ENCODE results near the gene SUSD2.

SUSD2 gene

DNA sequence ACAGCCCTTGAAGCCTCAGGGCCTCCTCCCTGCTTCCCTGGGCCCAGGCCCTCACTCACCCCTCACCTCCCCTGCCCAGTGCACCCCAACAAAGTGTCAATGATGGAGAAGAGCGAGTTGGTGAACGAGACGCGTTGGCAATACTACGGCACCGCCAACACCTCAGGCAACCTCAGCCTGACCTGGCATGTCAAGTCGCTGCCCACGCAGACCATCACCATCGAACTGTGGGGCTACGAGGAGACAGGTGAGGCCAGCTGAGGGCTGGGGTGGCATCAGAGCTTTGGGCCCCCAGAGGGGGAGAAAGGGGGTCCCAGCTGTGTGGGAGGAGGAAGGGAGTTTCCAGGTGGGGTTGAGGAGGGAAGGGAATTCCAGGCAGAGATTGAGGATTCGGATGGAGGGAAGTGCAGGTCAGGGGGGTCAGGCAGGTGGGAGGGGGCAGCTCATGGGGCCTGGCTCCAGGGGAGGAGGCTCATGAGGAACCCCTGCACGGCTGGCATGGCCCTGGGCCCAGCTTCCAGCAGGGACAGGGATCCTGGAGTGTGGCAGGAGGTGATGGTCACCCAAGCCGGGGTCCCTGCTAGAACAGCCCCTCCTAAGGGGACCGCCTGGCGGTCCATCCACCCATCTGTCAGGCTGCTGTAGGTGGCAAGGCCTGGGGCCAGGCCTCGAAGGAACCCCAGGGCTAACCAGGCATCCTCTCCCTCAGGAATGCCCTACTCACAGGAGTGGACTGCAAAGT is 2.9 kb downstream of the SUSD2 start:
- no peak for DNase-seq (ENCODE audit: low read depth)
- TF ChIP-seq, protein P1, sequence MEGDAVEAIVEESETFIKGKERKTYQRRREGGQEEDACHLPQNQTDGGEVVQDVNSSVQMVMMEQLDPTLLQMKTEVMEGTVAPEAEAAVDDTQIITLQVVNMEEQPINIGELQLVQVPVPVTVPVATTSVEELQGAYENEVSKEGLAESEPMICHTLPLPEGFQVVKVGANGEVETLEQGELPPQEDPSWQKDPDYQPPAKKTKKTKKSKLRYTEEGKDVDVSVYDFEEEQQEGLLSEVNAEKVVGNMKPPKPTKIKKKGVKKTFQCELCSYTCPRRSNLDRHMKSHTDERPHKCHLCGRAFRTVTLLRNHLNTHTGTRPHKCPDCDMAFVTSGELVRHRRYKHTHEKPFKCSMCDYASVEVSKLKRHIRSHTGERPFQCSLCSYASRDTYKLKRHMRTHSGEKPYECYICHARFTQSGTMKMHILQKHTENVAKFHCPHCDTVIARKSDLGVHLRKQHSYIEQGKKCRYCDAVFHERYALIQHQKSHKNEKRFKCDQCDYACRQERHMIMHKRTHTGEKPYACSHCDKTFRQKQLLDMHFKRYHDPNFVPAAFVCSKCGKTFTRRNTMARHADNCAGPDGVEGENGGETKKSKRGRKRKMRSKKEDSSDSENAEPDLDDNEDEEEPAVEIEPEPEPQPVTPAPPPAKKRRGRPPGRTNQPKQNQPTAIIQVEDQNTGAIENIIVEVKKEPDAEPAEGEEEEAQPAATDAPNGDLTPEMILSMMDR (IDR thresholded peaks at IDR 0.05; ENCODE audit: insufficient read depth, low read depth, low read length, missing control alignments), result no peak
- no peak overlapping the region for H3K4me3 ChIP-seq (ENCODE audit: low read depth, low read length)

DNA sequence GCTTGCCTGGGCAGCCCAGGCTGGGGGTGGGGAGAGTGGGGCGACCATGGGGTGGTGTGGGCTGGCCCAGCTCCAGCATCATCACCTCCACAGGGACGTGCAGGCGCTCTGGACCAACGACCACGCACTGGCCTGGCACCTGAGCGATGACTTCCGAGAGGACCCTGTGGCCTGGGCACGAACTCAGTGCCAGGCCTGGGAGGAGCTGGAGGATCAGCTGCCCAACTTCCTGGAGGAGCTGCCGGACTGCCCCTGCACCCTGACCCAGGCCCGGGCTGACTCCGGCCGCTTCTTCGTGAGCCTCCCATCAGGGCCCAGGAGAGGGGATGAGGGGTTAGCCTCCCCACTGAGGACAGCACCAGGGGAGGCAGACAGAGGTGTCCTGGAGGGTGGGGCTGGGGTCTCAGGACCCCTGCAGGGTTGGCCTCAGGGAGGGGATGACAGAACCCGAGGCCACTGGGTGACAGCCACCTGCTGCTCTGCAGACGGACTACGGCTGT is 3.8 kb downstream of the SUSD2 start:
- TF ChIP-seq, protein P1 (IDR thresholded peaks at IDR 0.05; ENCODE audit: insufficient read depth, low read depth, low read length, missing control alignments), result no peak
- no peak for DNase-seq (ENCODE audit: low read depth)
- no peak overlapping the region for H3K4me3 ChIP-seq (ENCODE audit: low read depth, low read length)

DNA sequence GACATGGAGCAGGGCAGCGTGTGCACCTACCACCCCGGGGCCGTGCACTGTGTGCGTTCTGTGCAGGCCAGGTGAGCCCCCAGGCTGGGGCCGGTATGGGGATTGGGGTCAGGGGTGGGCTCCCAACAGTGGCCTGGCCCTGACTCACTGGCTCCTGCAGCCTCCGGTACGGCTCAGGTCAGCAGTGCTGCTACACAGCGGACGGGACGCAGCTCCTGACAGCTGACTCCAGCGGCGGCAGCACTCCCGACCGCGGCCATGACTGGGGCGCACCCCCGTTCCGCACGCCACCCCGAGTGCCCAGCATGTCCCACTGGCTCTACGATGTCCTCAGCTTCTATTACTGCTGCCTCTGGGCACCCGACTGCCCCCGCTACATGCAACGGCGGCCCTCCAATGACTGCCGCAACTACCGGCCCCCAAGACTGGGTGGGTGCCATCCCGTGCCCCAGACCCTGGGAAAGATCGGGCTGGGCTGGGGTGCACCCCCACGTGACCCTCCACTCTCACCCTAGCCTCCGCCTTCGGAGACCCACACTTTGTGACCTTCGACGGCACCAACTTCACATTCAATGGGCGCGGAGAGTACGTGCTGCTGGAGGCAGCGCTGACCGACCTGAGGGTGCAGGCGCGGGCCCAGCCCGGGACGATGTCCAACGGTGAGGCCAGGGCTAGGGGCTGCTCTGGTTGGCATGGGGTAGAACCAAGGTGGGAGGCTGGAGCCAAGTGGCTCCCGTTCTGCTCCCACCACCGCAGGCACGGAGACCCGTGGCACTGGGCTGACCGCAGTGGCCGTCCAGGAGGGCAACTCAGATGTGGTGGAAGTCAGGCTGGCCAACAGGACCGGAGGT is 4.4 kb downstream of the SUSD2 start:
- TF ChIP-seq, protein P1 (IDR thresholded peaks at IDR 0.05; ENCODE audit: insufficient read depth, low read depth, low read length, missing control alignments), result no peak
- DNase-seq (ENCODE audit: low read depth), result no peak
- no peak overlapping the region for H3K4me3 ChIP-seq (ENCODE audit: low read depth, low read length)

DNA sequence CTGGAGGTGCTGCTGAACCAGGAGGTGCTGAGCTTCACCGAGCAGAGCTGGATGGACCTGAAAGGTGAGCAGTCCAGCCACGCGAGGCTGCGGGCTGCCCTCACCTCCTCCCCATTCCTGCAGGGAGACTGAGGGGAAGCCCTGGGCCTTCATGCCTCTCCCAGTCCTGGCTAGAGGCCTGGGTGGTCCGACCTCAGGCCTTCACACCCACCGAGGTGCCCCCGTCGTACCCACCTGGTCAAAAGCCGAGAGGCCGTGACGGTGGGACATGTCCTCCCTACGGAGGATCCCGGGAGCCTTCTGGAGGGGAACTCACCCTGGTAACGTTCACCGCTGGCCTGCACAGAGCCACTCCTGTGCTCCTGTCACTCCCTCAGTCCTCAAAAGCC is 5.1 kb downstream of the SUSD2 start:
- DNase-seq (ENCODE audit: low read depth), result no peak
- H3K4me3 ChIP-seq (ENCODE audit: low read depth, low read length), result no peak overlapping the region
- TF ChIP-seq, protein P1 (IDR thresholded peaks at IDR 0.05; ENCODE audit: insufficient read depth, low read depth, low read length, missing control alignments), result no peak

DNA sequence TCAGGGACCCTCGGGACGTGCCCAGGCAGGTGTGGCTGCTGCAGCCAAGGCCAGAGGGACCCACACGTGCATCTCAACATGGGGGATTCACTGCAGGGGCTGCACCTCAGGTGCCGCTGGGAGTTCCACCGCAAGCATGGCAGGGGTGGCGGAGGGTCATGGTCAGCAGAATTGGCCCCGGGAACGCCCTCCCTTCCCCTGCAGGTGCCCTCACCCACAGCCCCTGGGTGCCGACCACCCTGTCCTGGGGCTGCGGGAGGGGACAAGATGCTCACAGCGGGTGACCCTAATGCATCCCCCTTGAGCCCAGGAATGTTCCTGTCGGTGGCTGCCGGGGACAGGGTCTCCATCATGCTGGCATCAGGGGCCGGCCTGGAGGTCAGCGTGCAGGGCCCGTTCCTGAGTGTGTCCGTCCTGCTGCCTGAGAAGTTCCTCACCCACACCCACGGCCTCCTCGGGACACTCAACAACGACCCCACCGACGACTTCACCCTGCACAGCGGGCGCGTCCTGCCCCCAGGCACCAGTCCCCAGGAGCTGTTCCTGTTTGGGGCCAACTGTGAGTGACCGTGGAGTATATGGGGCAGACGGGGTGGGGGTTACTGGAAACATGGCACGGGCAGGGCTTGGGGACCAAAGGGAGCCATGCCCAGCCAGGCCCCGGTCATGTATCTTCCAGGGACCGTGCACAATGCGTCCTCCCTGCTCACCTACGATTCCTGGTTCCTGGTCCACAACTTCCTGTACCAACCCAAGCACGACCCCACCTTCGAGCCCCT is 5.8 kb downstream of the SUSD2 start:
- TF ChIP-seq, protein P1 (IDR thresholded peaks at IDR 0.05; ENCODE audit: insufficient read depth, low read depth, low read length, missing control alignments), result no peak
- peak; percentile 0 for DNase-seq (ENCODE audit: low read depth)
- no peak overlapping the region for H3K4me3 ChIP-seq (ENCODE audit: low read depth, low read length)

DNA sequence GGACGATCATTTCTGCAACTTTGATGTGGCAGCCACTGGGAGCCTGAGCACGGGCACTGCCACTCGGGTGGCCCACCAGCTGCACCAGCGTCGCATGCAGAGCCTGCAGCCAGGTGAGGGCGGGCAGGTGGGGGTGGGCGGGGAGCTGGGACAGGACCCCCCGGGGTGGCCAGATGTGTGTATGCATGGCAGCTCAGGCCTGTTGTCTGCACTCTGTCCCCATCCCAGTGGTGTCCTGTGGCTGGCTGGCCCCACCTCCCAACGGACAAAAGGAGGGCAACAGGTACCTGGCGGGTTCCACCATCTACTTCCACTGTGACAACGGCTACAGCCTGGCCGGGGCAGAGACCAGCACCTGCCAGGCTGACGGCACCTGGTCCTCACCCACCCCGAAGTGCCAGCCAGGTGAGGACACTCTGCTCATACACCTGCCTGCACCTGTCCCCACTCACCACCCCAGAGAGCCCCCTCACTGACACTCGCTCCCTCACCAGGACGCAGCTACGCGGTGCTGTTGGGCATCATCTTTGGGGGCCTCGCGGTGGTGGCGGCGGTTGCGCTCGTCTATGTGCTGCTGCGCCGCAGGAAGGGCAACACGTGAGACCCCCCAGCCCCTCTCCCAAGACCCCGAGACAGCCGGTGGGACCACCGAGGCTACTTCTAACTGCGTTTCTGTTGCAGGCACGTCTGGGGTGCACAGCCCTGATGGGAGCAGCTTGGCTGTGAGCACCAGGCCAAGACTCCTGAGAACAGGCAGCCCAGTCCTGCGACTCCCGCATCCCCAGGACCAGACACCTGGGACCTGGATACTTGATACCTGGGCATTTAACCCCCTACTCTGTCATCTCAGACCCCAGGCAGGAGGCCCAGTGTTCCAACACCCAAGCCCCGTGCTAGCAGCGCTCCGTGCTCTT is 6.7 kb downstream of the SUSD2 start:
- DNase-seq (ENCODE audit: low read depth), result peak; percentile 0
- no peak overlapping the region for H3K4me3 ChIP-seq (ENCODE audit: low read depth, low read length)
- TF ChIP-seq, protein P1 (IDR thresholded peaks at IDR 0.05; ENCODE audit: insufficient read depth, low read depth, low read length, missing control alignments), result no peak
